NCI-H82 (cell line): ENCODE measurements around the gene GLRX.
"Not testable (repeated sequence)": the region's sequence is repeated elsewhere in the genome, so short reads cannot be mapped to it uniquely, and the experiment has no call there.

ENCODE experiments used
- DNase-seq: peaks from one replicate; lab custom pipeline; 2025; lab: John Stamatoyannopoulos, UW

GLRX gene

GRCh38 chr5:95826949-95827891, 4.7 kb upstream of the GLRX start:
- DNase-seq = no peak

GRCh38 chr5:95825495-95825894, 3.0 kb upstream of the GLRX start:
- no peak for DNase-seq

- DNase-seq = no peak
Measured at GRCh38 chr5:95824747-95825146, 2.2 kb upstream of the GLRX start.

GRCh38 chr5:95823738-95824609, 1.4 kb upstream of the GLRX start:
- no peak for DNase-seq

- no peak for DNase-seq
Measured at GRCh38 chr5:95823218-95823737, 752 bp upstream of the GLRX start.

- peak; percentile 81 for DNase-seq
Measured at GRCh38 chr5:95822043-95822541, 434 bp downstream of the GLRX start.

GRCh38 chr5:95821110-95822021, 1.2 kb downstream of the GLRX start:
- DNase-seq = no peak

- DNase-seq = no peak
Measured at GRCh38 chr5:95818181-95819147, 4.1 kb downstream of the GLRX start.

- DNase-seq = no peak
Measured at GRCh38 chr5:95817430-95817829, 5.1 kb downstream of the GLRX start.

GRCh38 chr5:95816776-95817175, 5.8 kb downstream of the GLRX start:
- DNase-seq = no peak

GRCh38 chr5:95816341-95816740, 6.2 kb downstream of the GLRX start:
- no peak for DNase-seq

- DNase-seq = no peak
Measured at GRCh38 chr5:95815155-95815729, 7.3 kb downstream of the GLRX start.

GRCh38 chr5:95813035-95813434, 9.5 kb downstream of the GLRX start:
- not testable (repeated sequence) for DNase-seq

- DNase-seq = no peak
Measured at GRCh38 chr5:95812074-95812471, 10.5 kb downstream of the GLRX start.

- not testable (repeated sequence) for DNase-seq
Measured at GRCh38 chr5:95811461-95812073, 11.0 kb downstream of the GLRX start.

GRCh38 chr5:95811126-95811423, 11.5 kb downstream of the GLRX start:
- not testable (repeated sequence) for DNase-seq

GRCh38 chr5:95810305-95811125, 12.0 kb downstream of the GLRX start:
- no peak for DNase-seq

GRCh38 chr5:95809414-95809960, 13.0 kb downstream of the GLRX start:
- DNase-seq = no peak
